SK-N-DZ (cell line): ENCODE data around the gene CRISPLD2.
A peak's percentile ranks its signal among the peaks of the same experiment; 100 is the strongest.

ENCODE experiments used
- DNase-seq: peaks from one replicate; pipeline ENCODE4 v3.0.0-alpha.2; 2015; ENCODE audit warnings: low spot score

The CRISPLD2 gene

DNA sequence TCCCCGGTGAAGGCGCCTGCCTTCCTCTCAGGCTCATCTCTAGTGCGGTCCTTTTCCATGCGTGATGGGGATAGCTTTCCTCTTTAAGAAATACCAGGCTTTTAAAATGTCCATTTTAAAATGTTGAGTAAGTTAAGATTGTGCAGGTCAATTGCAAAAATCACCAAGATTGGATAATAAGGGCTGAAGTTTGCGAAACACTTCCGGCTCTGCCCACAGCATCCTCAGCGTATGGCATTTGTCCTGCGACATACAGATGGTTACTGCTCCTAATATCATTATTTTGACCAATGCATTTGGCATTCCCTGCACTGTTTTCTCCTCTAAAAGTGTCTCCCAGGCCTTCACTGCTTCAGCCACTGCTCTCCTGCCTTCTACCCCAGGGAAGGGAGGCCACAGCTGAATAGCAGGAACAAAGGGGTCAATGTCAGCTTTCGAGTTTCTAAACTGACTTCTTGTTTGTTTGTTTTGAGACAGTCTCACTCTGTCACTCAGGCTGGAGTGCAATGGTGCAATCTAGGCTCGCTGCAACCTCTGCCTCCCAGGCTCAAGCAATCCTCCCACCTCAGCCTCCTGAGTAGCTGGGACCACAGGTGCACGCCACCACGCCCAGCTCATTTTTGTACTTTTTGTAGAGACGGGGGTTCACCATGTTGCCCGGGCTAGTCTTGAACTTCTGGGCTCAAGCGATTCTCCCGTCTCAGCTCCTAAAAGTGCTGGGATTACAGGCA lies 91.9 kb downstream of the CRISPLD2 start:
- no peak for DNase-seq

DNA sequence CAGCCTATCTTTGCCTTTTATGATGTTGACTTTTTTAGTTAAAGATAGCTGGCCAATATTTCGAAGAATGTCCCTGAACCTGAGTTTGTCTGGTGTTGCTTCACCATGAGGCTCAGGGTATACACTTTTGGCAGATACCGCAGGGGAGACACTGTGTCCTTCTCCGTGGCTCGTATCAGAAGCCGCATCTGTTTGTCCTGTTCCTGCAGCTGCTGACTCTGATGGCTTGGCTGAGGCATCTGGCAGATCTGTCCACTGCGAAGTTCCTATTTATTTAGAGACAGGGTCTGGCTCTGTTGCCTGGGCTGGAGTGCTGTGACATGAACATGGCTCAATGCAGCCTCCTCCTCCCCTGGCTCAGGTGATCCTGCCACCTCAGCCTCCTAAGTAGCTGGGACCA lies 93.5 kb downstream of the CRISPLD2 start:
- peak; percentile 64 for DNase-seq

DNA sequence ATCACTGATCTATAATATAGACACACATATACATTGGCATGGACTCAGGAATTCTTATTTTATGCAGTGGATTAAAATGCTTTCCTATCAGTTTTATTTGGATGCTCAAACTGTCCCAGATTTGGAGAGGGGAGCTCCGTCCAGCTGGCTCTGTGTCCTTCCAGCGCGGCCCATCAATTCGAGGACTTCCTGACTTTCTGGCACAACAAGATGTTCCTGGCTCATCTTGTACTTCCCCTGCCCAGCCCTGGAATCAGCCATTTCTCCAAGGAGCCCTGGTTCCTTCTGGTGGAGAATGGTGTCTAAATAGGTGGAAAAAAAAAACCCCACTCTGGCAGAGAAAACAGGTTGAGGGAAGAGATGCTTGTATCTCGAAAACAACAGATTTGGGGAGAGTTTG lies 94.5 kb downstream of the CRISPLD2 start:
- no peak for DNase-seq

DNA sequence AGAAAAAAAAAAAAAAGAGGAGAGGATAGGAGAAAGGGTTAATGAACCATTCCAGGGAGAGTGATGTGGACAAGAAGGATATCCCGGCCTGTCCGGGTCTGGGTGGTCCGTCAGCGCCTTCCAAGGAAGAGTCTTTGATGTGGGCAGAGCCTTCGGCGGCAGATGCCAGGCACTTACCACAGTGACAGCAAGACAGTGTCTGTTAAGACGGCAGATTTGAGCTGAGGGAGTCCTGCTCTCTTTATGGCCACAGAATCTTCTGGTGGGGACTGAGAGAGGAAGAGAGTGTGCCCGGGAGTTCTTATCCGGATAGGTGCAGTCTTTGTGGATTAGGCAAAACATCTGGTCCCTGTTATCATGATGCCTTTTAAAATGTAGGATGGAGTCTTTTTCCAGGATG lies 96.4 kb downstream of the CRISPLD2 start:
- no peak for DNase-seq

DNA sequence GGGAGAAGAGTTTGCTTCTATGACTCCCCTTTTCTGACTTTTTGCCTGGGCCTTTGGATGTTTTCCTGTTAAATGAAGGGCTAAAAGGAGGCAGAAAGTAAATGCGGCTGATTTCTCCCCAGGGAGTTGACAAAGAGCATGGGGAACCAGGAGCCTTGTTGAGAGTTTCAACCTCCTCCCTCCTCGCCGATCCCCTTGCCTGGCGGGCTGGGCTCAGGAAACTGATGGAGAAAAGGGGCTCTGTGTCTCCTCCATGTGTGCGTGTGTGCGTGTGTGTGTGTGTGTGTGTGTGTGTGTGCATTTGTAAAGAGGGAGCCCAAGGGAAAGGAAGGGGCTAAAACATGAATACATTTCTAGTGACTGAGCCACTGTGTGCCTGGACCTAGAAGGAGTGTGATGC lies 97.1 kb downstream of the CRISPLD2 start:
- no peak for DNase-seq

DNA sequence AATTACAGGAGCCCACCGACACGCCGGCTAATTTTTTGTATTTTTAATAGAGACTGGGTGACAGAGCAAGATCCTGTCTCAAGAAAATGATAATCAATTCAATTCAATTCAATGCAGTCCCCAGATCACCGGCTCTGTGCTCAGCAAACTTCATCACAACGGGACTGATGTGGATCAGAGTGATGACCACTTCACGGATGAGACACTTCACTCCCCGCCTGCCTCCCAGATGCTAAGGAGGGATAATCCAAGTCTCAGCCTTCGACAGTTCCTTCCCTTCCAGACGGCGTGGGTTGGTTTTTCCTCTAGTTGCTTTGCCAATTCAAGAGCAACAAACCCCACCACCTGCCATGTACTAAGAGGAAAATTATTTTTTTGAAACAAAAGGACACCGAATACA lies 97.7 kb downstream of the CRISPLD2 start:
- no peak for DNase-seq

DNA sequence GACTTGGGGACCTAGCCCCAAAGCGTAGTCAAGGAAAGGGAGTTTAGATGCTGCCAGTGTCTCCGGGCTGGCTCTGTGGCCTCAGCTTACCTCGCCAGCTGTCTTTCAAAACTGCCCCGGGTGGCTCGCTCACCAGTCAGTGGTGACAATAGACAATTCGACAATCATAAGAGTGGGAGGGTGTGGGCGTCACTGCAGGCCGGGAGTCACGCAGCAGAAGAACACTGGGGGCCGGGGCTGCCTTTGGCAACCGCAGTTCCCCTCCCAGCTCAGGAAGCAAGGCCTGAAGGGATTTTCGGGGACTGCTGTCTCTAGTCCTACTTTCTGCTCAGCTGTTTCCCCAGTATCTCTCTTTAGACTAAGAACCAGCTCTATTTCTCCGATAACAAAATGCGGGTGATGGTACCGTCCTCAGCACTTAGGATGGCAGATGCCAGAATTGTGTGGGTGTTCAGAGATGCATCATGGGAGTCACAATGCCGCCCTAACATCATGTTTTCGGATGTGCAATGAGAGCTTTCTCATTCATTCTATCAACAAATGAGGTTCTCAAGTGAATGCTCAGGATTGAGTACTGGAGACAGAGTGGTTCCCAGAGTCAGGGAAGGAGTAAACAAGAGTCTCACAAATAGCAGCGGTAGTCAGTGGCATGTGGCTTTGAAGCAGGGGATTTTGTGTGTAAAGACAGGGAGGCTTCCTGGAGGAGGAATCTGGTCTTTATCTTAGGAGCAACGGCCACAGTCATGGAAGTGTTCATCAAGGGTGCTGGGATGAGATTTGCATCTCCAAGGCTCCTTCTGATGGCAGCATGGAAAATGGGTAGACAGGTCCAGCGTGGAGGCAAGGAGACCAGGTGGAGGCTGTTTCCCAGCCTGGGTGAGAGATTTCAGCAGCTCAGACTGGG lies 98.5 kb downstream of the CRISPLD2 start:
- no peak for DNase-seq

DNA sequence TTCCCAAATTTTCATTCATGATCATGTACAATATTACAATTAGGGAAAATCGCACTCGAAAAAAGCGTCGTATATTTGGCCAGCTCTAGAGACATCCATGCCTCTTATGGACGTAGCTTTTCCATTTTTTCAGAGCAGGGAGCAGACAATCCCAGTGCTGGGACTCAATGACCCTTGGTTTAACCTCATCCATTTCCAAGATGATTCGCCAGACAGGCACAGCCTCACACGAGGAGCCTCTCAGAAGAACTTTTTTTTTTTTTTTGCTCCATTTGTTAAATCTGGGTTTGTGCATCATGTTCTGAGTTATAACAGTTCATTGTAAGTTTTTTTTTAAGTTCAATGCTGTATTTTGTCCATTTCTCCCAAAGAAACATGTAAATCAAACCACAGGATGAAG lies 99.5 kb downstream of the CRISPLD2 start:
- no peak for DNase-seq

DNA sequence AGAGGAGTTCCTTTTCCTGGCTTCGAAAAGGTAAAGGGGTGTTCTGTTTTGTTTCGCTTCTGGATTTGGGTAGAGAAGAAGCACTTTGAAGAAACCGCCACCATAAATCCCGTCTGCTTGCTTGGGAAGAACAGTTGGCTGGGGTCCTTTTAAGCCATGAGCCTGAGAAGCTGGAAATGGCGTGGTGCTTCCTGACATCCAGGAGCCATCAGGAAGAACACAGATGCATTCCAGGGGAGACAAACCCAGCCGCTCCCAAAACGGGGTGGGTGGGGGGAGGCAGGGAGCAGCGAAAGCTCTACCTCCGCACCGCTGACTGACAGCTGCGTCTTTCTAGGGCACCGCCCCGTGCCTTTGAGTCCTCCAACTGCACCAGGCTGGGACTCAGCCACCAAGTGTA lies 99.9 kb downstream of the CRISPLD2 start:
- no peak for DNase-seq

DNA sequence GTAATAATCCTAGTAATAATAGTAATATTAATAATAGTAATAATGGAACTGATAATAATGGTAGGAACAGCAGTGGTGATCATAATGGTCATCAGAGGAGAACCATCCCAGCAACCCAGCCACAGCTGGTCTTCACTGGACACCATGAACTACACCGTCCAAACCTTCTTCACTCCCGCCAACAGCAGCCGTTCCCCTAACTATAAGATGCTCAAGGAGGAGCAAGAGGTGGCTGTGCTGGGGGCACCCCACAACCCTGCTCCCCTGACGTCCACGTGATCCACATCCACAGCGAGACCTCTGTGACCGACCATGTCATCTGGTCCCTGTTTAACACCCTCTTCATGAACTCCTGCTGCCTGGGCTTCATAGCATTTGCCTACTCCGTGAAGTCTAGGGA lies 100.5 kb downstream of the CRISPLD2 start:
- DNase-seq, result no peak

DNA sequence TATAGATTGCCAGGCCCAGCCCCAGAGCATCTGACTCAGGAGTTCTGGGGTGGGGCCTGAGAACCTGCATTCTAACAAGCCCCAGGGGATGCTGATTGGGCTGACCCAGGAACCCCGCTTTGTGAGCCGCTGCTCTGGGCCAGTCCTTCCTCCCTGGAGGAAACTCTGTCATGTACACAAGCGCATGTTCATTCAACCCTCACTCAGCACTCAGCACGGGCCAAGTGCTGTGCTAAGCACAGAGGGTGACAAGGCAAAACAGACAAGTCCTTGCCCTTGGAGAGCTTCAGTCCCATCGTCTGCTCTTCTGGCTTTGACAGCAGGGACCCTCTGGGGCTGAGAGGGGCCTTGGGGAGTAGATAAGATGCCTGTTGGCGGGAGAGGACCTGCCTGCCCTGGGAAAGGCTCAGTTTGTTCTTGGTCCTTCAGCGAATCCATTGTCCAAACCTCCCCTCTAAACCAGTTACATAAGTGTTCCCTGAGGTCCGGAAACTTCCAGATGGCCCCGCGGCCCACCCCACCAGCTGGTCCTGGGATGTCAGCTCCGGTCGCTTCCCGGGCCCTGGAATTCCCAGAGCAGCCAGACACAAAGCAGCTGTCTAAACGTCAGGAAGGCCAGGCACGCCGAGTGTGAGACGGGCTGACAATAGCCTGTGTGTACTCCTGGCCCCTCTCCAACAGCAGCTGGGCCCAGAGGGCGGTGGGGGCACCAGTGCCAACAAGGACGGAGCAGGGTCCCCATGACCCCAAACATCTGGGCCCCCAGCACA lies 102.8 kb downstream of the CRISPLD2 start:
- DNase-seq, result peak; percentile 70

DNA sequence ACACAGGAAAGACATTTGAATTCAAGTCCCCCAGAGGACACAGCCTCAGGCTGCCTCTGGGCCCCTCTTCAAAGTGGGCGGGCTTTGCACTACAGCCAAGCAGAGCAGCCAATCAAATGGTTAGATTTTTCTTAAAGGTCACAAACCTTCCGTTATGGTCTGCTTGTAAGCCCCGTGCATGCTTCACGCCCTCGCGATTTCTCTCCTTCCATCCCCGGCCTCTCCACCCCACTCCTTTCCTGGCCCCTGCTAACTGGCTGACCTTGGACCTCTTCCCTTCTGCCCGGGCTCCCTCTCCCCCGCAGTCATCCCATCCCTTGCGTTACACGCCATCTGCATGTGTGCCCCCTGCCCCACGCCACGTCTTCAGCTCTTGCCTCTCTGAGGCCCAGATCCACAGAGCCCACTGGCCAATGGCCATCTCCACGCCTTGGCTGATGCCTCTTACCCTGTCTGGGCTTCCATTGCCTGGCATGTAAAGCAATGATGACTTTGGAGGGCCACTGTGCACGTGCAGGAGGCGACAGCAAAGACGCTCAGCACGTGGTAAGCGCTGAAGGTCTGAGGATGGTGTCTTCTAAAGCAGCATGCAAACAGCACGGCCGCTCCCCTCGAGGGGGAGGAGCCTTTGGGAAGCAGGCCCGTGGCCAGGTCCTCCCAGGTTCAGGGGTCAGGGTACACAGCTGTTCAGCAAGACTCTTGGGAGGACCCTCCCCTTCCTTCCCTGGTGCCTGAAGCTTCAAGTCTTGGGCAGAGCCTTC lies 104.7 kb downstream of the CRISPLD2 start:
- DNase-seq, result no peak

DNA sequence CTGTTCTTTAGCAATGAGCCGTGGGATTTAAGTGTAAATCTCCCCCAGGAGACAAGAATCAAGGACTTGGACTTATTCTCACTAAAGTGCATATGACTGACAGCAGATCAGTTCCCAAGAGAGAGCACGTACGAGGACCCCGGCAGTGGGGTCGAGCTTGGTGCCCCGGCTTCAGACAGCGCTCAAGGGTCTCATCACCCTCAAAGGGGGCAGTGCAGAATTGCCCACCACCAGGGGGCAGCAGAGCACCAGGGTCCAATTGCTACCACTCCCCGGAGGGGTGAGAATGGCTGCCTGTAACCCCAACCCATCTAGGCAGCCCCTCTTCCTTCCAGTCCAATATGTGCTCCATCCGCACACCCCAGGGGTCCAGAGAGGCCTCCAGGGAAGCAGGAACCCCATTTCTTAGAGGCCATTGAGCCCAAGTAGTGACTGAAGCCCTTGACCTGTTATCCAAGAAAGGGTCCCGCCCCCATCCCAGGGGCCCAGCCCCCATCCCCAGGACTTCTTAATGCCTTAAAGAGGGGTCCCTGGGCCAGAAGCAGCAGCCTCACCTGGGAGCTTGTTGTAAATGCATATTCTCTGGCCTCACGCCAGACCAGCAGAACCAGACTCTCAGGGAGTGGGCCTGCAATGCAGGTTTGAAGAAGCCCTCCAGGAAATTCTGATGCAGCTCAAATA lies 105.4 kb downstream of the CRISPLD2 start:
- DNase-seq, result peak; percentile 50

DNA sequence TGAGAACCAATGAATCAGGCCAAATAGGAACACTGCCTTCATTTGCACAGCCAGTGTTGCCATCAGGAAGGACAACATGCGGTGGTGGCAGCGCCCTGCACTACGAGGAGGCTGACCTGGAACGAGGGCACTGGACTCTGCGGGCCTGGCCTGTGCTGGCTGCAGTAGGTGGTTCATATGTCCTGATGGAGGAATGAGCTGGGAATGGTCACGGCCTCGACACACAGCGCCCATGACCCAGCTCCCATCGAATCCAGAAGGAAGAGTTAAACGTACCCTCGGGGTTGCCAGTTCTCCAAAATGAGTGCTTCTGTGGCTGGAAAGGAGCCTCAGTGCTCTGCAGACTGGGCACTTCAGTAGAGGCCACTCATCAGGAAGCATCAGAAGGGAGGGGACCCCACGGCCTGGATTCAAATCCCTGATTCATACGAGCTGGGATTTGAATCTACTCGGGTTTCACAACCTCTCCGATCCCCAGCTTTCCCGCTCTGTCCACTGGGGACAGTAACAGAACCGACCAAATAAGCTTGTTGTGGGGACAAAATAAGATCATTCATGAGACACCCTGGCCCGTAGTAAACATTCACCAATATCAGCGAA lies 106.1 kb downstream of the CRISPLD2 start:
- DNase-seq, result no peak

DNA sequence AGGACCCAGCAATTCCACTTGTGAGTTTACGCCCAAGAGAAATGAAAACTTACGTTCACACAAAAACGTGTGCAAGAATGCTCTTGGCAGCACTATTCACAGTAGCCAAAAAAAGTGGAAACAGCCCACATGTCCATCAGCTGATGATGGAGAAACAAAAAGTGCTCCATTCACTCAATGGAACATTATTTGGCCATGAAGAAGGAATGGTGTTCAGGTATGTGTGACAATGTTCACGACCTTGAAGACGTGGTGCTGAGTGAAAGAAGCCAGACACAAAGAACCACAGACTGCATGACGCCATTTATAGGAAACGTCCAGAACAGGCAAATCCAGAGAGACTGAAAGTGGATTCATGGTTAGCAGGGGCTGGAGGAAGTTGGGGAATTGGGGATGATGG lies 106.7 kb downstream of the CRISPLD2 start:
- no peak for DNase-seq

DNA sequence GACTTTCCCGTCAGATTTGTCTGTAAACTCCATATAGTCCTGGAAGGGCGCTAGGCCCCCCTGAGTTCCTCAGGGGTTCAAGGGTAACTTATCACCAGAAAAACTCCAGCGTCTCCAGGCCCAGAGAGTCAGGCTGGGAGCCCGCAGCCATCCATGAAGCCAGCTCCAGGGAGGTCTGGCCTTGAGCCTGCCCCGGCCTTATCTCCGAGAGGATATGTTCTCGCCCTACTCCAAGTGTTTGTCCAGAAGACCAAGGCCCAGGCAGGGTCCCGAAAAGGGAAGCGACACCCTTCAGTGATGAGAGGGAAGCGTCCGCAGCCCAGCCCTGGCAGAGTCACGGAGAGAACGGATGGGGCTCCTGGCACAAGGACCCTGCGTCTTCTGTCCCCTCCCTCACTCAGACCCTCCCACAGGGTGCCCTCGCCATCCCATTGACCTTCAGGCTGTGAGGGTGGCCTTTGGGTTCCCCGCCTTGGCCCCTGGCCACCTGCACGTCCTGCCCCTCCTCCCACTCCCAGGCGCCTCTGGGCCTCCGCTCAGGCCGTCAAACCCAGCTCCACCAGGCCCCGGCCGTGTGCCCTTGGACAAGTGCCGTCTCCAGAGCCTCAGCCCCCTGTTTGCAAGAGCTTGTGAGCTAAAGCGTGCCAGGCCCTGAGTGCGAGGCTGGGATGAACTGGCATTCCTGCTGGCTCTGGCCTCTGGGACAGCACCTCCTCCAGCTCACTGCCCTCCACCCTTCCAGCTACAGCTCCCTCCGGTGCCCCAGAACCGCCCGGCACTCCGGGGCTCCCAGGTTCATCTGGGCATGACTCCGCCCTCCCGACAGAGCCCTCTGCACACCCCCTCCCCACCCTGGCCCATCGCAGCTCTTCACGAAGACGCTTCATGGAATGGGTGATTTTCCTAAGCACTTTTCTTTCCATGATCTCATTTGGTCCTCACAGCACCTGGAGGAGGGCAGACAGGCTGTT lies 108.1 kb downstream of the CRISPLD2 start:
- DNase-seq, result no peak

DNA sequence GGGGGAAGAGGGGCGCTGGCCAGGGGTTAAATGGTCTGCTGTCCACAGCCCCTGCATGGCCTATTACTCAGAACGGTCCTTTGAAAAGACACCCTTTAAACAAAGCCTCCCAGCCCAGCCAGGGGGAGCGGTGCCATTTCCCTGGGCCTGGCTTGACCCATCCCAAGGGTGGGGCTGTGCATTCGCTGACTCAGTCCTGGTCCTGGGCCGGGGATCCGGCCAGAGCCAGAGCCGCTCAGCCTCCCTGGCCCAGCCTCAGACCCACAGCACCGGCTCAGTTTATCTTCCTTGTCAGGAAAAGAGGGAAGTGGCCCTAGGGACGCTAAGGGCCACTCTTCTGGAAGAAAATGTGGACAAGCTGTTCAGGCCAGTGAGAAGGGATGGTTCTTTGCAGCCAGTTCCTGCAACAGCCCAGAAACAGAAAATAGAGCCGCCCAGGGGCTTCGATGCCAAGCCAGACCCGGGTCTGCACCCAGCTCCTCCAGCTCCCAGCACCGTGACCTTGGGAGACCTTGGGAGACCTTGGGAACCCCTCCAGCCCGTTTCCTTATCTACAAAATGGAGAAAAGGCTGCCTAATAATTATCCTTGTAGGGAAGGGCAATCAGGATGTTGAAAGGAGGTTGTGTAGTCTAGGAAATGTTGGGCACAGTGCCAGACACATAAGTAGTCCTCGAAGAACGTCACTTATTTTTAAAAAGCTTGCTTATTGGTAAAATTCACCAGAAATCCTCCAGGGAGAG lies 109.1 kb downstream of the CRISPLD2 start:
- no peak for DNase-seq
